Keratinocyte (primary cell): ENCODE results near the gene CACNG4. TPM values are rescaled to one million over a fixed set of nuclear protein-coding genes. Genes with fewer than 3 reads are reported as not detected.

Experiments
- DNase-seq: peaks from one replicate; pipeline ENCODE4 v3.0.0-alpha.2; 2011; ENCODE audit warnings: low read depth, missing footprints, low spot score
- FAIRE-seq: peaks from 2 replicates; lab custom pipeline; 2011; peaks lifted over from hg19 to GRCh38; lab: Jason Lieb, UNC
- H2AFZ ChIP-seq: 2 replicates; pipeline ENCODE4 v1.6.0; 2012; ENCODE audit warnings: low read length, control low read depth, inconsistent platforms; ENCODE audit not compliant: control insufficient read depth
- H3K27ac ChIP-seq: 2 replicates; pipeline ENCODE4 v1.5.1; 2011; ENCODE audit warnings: low read length; ENCODE audit not compliant: control insufficient read depth, insufficient read depth
- H3K27me3 ChIP-seq: 3 replicates; pipeline ENCODE4 v1.6.0; 2011; ENCODE audit warnings: low read length; ENCODE audit not compliant: control insufficient read depth, insufficient read depth; ENCODE audit errors: extremely low read depth
- H3K36me3 ChIP-seq, 2 experiments: 2 replicates in 1 of 2; 3 replicates in 1 of 2; pipeline ENCODE4 v1.5.1; 2011; ENCODE audit warnings: low read length in 2 of 2, mild to moderate bottlenecking in 1 of 2; ENCODE audit not compliant: control insufficient read depth in 2 of 2, insufficient read depth in 2 of 2; ENCODE audit errors: extremely low read depth in 1 of 2
- H3K4me1 ChIP-seq: 3 replicates; pipeline ENCODE4 v1.5.1; 2011; ENCODE audit warnings: low read length; ENCODE audit not compliant: control insufficient read depth, insufficient read depth; ENCODE audit errors: extremely low read depth
- H3K4me2 ChIP-seq: 3 replicates; pipeline ENCODE4 v1.6.0; 2011; ENCODE audit warnings: low read depth, low read length; ENCODE audit not compliant: control insufficient read depth, insufficient read depth; ENCODE audit errors: extremely low read depth
- H3K4me3 ChIP-seq, 3 experiments: fragments of 200-600 bp in 1 of 3; sonication (generic) in 1 of 3; 2 replicates in 2 of 3; 3 replicates in 1 of 3; pipeline ENCODE4 v1.5.1; 2011 to 2016; ENCODE audit warnings: low read length in 3 of 3, mild to moderate bottlenecking in 3 of 3, control low read depth in 2 of 3, inconsistent platforms in 1 of 3, low read depth in 1 of 3, mixed read lengths in 1 of 3, mixed run types in 1 of 3, moderate library complexity in 1 of 3; ENCODE audit not compliant: control insufficient read depth in 2 of 3, insufficient read depth in 2 of 3; ENCODE audit errors: extremely low read depth in 1 of 3
- H3K79me2 ChIP-seq: 2 replicates; pipeline ENCODE4 v1.6.0; 2012; ENCODE audit warnings: low read length; ENCODE audit not compliant: control insufficient read depth, insufficient read depth
- H3K9ac ChIP-seq: 3 replicates; pipeline ENCODE4 v1.6.0; 2011; ENCODE audit warnings: low read length; ENCODE audit not compliant: control insufficient read depth, insufficient read depth; ENCODE audit errors: extremely low read depth
- H3K9me1 ChIP-seq: 3 replicates; pipeline ENCODE4 v1.6.0; 2011; ENCODE audit warnings: low read length; ENCODE audit not compliant: control insufficient read depth, insufficient read depth; ENCODE audit errors: extremely low read depth
- H3K9me3 ChIP-seq: 2 replicates; pipeline ENCODE4 v1.5.1; 2012; ENCODE audit warnings: low read depth, low read length; ENCODE audit not compliant: control insufficient read depth
- H4K20me1 ChIP-seq: 3 replicates; pipeline ENCODE4 v1.6.0; 2011; ENCODE audit warnings: low read length; ENCODE audit not compliant: control insufficient read depth, insufficient read depth; ENCODE audit errors: extremely low read depth
- CTCF ChIP-seq, 3 experiments: IDR thresholded peaks in 1 of 3; conservative IDR thresholded peaks in 1 of 3; optimal IDR thresholded peaks in 1 of 3; 2 replicates in 2 of 3; 3 replicates in 1 of 3; pipeline versions ENCODE3 to v1.5.1; 2011; ENCODE audit warnings: low read length in 3 of 3, mild to moderate bottlenecking in 3 of 3, moderate library complexity in 2 of 3, control low read depth in 1 of 3, inconsistent platforms in 1 of 3; ENCODE audit not compliant: insufficient read depth in 2 of 3; ENCODE audit errors: extremely low read depth in 1 of 3
- EZH2 ChIP-seq: IDR thresholded peaks from one replicate; pipeline ENCODE4 v1.6.1; 2012; ENCODE audit warnings: inconsistent platforms, mild to moderate bottlenecking, low read length, moderate library complexity
- dilution Hi-C: fragments of 300-500 bp; cut with MboI; formaldehyde crosslinking; loops from one replicate; pipeline ENCODE4 v1.7.0; 2020; ENCODE audit warnings: low sequenced_read_pairs; ENCODE audit not compliant: extremely low pct_ligation_motif_present
- polyA plus RNA-seq, 5 experiments: library from polyadenylated mRNA; depleted of rRNA in 3 of 5; stranded (reverse) in 3 of 5; stranded (forward) in 1 of 5; unstranded in 1 of 5; fragments of >200 nt; gene quantifications; 1 replicate in 1 of 5; 2 replicates in 3 of 5; 3 replicates in 1 of 5; pipeline versions ENCODE4 v1.2.1 to v1.2.3, GENCODE V29; 2011 to 2012; ENCODE audit warnings: missing spikeins in 2 of 5, low read depth in 1 of 5, low replicate concordance in 1 of 5

The CACNG4 gene
- polyA plus RNA-seq, 1 donor (not counting 4 experiments of a cell fraction or from before 2014, with no cell fraction given), result not detected

GRCh38 chr17:67027031-67027628 lies 62.6 kb downstream of the CACNG4 start:
- H3K27ac ChIP-seq, result no peak overlapping the region
- no peaks in the 10 kb centered on the region for H3K36me3 ChIP-seq
- no peaks in the 10 kb centered on the region for H3K9me3 ChIP-seq
- no peak overlapping the region for H3K4me3 ChIP-seq
- no peaks in the 10 kb centered on the region for H3K4me1 ChIP-seq
- no peaks in the 10 kb centered on the region for H4K20me1 ChIP-seq
- no peaks in the 10 kb centered on the region for H3K79me2 ChIP-seq
- H2AFZ ChIP-seq, result no peak overlapping the region
- DNase-seq (no peak), FAIRE-seq (no peak)
- H3K27me3 ChIP-seq, result peaks cover 6% of the 10 kb centered on the region
- no peak overlapping the region for H3K4me2 ChIP-seq
- no peak overlapping the region for H3K9ac ChIP-seq
- TF ChIP-seq EZH2 (no peak), CTCF (optimal IDR thresholded peaks at IDR 0.05 in 1 of 3, IDR thresholded peaks at IDR 0.05 in 1 of 3, conservative IDR thresholded peaks at IDR 0.05 in 1 of 3; ENCODE audit: extremely low read depth in 1 of 3, insufficient read depth in 2 of 3, low read length in 3 of 3) (no peak)
- H3K9me1 ChIP-seq, result no peaks in the 10 kb centered on the region
- dilution Hi-C loops, result no loop called here

GRCh38 chr17:67030641-67031040 lies 66.1 kb downstream of the CACNG4 start:
- dilution Hi-C loops, result no loop called here
- no peak overlapping the region for H3K27ac ChIP-seq
- no peak overlapping the region for H3K4me3 ChIP-seq
- H3K4me2 ChIP-seq, result no peak overlapping the region
- no peak overlapping the region for H2AFZ ChIP-seq
- TF ChIP-seq CTCF (optimal IDR thresholded peaks at IDR 0.05 in 1 of 3, IDR thresholded peaks at IDR 0.05 in 1 of 3, conservative IDR thresholded peaks at IDR 0.05 in 1 of 3; ENCODE audit: extremely low read depth in 1 of 3, insufficient read depth in 2 of 3, low read length in 3 of 3) (no peak), EZH2 (no peak)
- no peaks in the 10 kb centered on the region for H3K9me1 ChIP-seq
- no peaks in the 10 kb centered on the region for H4K20me1 ChIP-seq
- H3K9me3 ChIP-seq, result no peaks in the 10 kb centered on the region
- no peaks in the 10 kb centered on the region for H3K4me1 ChIP-seq
- H3K27me3 ChIP-seq, result peaks cover 6% of the 10 kb centered on the region
- H3K9ac ChIP-seq, result no peak overlapping the region
- H3K36me3 ChIP-seq, result no peaks in the 10 kb centered on the region
- H3K79me2 ChIP-seq, result no peaks in the 10 kb centered on the region
- FAIRE-seq (no peak), DNase-seq (no peak)
